Measurements from ENCODE around the gene IL24. TPM values are rescaled to one million over a fixed set of nuclear protein-coding genes. Genes with fewer than 3 reads are reported as not detected.

Gene IL24
- total and polyA plus RNA-seq, 2 donors (not counting 1 experiment from before 2014, with no cell fraction given) = 0.17 to 0.54 TPM

GRCh38 chr1:206909161-206909882 is 12.1 kb downstream of the IL24 start:
- no peak for TF ChIP-seq CTCF (conservative IDR thresholded peaks at IDR 0.05 in 1 of 2, IDR thresholded peaks at IDR 0.05 in 1 of 2; ENCODE audit: low read depth in 1 of 2, low read length in 2 of 2)
- no peak for TF ChIP-seq EZH2 (IDR thresholded peaks at IDR 0.05; ENCODE audit: low read length, missing control alignments)
- peak overlapping the region; percentile 60 for H2AFZ ChIP-seq (ENCODE audit: low read length)
- peak overlapping the region; percentile 63 for H3K27ac ChIP-seq (ENCODE audit: insufficient read depth, low read length)
- peaks cover 6% of the 10 kb centered on the region for H3K27me3 ChIP-seq (ENCODE audit: control insufficient read depth, insufficient read depth, low read length)
- H4K20me1 ChIP-seq (ENCODE audit: control insufficient read depth, extremely low read depth, insufficient read depth, low read length) = no peaks in the 10 kb centered on the region
- H3K36me3 ChIP-seq (ENCODE audit: control insufficient read depth, insufficient read depth, low read length) = no peaks in the 10 kb centered on the region
- DNase-seq (ENCODE audit: low read depth in 2 of 2) = no peak
- no peaks in the 10 kb centered on the region for H3K79me2 ChIP-seq (ENCODE audit: control insufficient read depth, insufficient read depth, low read length)
- peak overlapping the region; percentile 77 for H3K9ac ChIP-seq (ENCODE audit: insufficient read depth, low read length)
- peaks cover 5% of the 10 kb centered on the region for H3K4me1 ChIP-seq (ENCODE audit: control insufficient read depth, extremely low read depth, insufficient read depth, low read length)
- H3K4me3 ChIP-seq (replicated peaks in 1 of 4; ENCODE audit: control extremely low read depth in 1 of 4, insufficient read depth in 1 of 4, low read depth in 3 of 4, low read length in 4 of 4) = peak overlapping the region; percentile 42 to 60 (median 45)
- H3K9me3 ChIP-seq (ENCODE audit: control insufficient read depth, insufficient read depth, low read depth, low read length) = no peaks in the 10 kb centered on the region
- peak overlapping the region; percentile 79 for H3K4me2 ChIP-seq (ENCODE audit: extremely low read depth, insufficient read depth, low read length)

GRCh38 chr1:206909883-206910318 is 12.7 kb downstream of the IL24 start:
- Histone ChIP-seq H3K36me3 (ENCODE audit: control insufficient read depth, insufficient read depth, low read length) (no peaks in the 10 kb centered on the region), H3K27me3 (ENCODE audit: control insufficient read depth, insufficient read depth, low read length) (peaks cover 8% of the 10 kb centered on the region), H3K4me1 (ENCODE audit: control insufficient read depth, extremely low read depth, insufficient read depth, low read length) (peaks cover 5% of the 10 kb centered on the region), H4K20me1 (ENCODE audit: control insufficient read depth, extremely low read depth, insufficient read depth, low read length) (no peaks in the 10 kb centered on the region), H3K9me3 (ENCODE audit: control insufficient read depth, insufficient read depth, low read depth, low read length) (no peaks in the 10 kb centered on the region), H2AFZ (ENCODE audit: low read length) (peak overlapping the region; percentile 60), H3K4me3 (replicated peaks in 1 of 4; ENCODE audit: control extremely low read depth in 1 of 4, insufficient read depth in 1 of 4, low read depth in 3 of 4, low read length in 4 of 4) (peak overlapping the region; percentile 18 to 60 (median 44)), H3K27ac (ENCODE audit: insufficient read depth, low read length) (peak overlapping the region; percentile 63), H3K79me2 (ENCODE audit: control insufficient read depth, insufficient read depth, low read length) (no peaks in the 10 kb centered on the region), H3K4me2 (ENCODE audit: extremely low read depth, insufficient read depth, low read length) (peak overlapping the region; percentile 79), H3K9ac (ENCODE audit: insufficient read depth, low read length) (peak overlapping the region; percentile 77)
- DNase-seq (ENCODE audit: low read depth in 2 of 2) = no peak
- TF ChIP-seq CTCF (conservative IDR thresholded peaks at IDR 0.05 in 1 of 2, IDR thresholded peaks at IDR 0.05 in 1 of 2; ENCODE audit: low read depth in 1 of 2, low read length in 2 of 2) (no peak), EZH2 (IDR thresholded peaks at IDR 0.05; ENCODE audit: low read length, missing control alignments) (no peak)

- no peak overlapping the region for H3K27ac ChIP-seq (ENCODE audit: insufficient read depth, low read length)
- H3K9me3 ChIP-seq (ENCODE audit: control insufficient read depth, insufficient read depth, low read depth, low read length) = no peaks in the 10 kb centered on the region
- H2AFZ ChIP-seq (ENCODE audit: low read length) = no peak overlapping the region
- peaks cover 10% of the 10 kb centered on the region for H3K27me3 ChIP-seq (ENCODE audit: control insufficient read depth, insufficient read depth, low read length)
- H3K36me3 ChIP-seq (ENCODE audit: control insufficient read depth, insufficient read depth, low read length) = no peaks in the 10 kb centered on the region
- no peak overlapping the region for H3K4me2 ChIP-seq (ENCODE audit: extremely low read depth, insufficient read depth, low read length)
- DNase-seq (ENCODE audit: low read depth in 2 of 2) = peak; percentile 55 to 82
- peaks cover 3% of the 10 kb centered on the region for H3K4me1 ChIP-seq (ENCODE audit: control insufficient read depth, extremely low read depth, insufficient read depth, low read length)
- TF ChIP-seq EZH2 (IDR thresholded peaks at IDR 0.05; ENCODE audit: low read length, missing control alignments) = no peak
- peak; percentile 75 to 83 for TF ChIP-seq CTCF (conservative IDR thresholded peaks at IDR 0.05 in 1 of 2, IDR thresholded peaks at IDR 0.05 in 1 of 2; ENCODE audit: low read depth in 1 of 2, low read length in 2 of 2)
- no peaks in the 10 kb centered on the region for H3K79me2 ChIP-seq (ENCODE audit: control insufficient read depth, insufficient read depth, low read length)
- H3K4me3 ChIP-seq (replicated peaks in 1 of 4; ENCODE audit: control extremely low read depth in 1 of 4, insufficient read depth in 1 of 4, low read depth in 3 of 4, low read length in 4 of 4) = no peak overlapping the region
- no peak overlapping the region for H3K9ac ChIP-seq (ENCODE audit: insufficient read depth, low read length)
- H4K20me1 ChIP-seq (ENCODE audit: control insufficient read depth, extremely low read depth, insufficient read depth, low read length) = no peaks in the 10 kb centered on the region
Observed at GRCh38 chr1:206911064-206911663, 13.9 kb downstream of the IL24 start.
